ENCODE results near the gene OR6Y1. TPM values are rescaled to one million over a fixed set of nuclear protein-coding genes. Genes with fewer than 3 reads are reported as not detected.

Gene OR6Y1
- total and polyA plus RNA-seq, 2 experiments from 2014 or later, result not detected

- DNase-seq (ENCODE audit: low spot score) (no peak), ATAC-seq (no peak)
- Histone ChIP-seq H3F3A (replicated peaks; ENCODE audit: low read depth) (no peaks in the 10 kb centered on the region), H3K4me1 (ENCODE audit: insufficient read depth) (no peaks in the 10 kb centered on the region), H3K4me3 (no peak overlapping the region), H3K36me3 (ENCODE audit: insufficient read depth) (no peaks in the 10 kb centered on the region), H2AFZ (no peak overlapping the region), H3K4me2 (no peak overlapping the region), H3K27me3 (ENCODE audit: insufficient read depth) (no peaks in the 10 kb centered on the region), H4K20me1 (replicated peaks; ENCODE audit: insufficient read depth) (no peaks in the 10 kb centered on the region), H3K27ac (ENCODE audit: low read depth) (no peak overlapping the region), H3K79me2 (replicated peaks; ENCODE audit: insufficient read depth) (no peaks in the 10 kb centered on the region), H3K9me2 (ENCODE audit: insufficient read depth) (peaks cover 13% of the 10 kb centered on the region)
- Mint-ChIP-seq H3K27me3 (ENCODE audit: insufficient read depth, low read depth, poor library complexity) (no peaks in the 10 kb centered on the region), H3K4me3 (no peak overlapping the region), H3K27ac (no peak overlapping the region), H3K36me3 (ENCODE audit: low read depth) (no peaks in the 10 kb centered on the region), H3K4me1 (no peaks in the 10 kb centered on the region), H3K9me3 (no peaks in the 10 kb centered on the region; the same call in 2 of the 3 replicates)
- TF ChIP-seq ZNF114 (CRISPR knock-in tag; IDR thresholded peaks at IDR 0.05), result no peak
- no peak for TF ChIP-seq POLR2AphosphoS5 (IDR thresholded peaks at IDR 0.05; ENCODE audit: low read depth)
- no peak for TF ChIP-seq EZH2 (IDR thresholded peaks at IDR 0.05; ENCODE audit: low read depth, unreplicated experiment)
- TF ChIP-seq JUNB (IDR thresholded peaks at IDR 0.05; ENCODE audit: unreplicated experiment), result no peak
- no peak for TF ChIP-seq REST (IDR thresholded peaks at IDR 0.05; ENCODE audit: unreplicated experiment)
- no peak for TF ChIP-seq NANOG (IDR thresholded peaks at IDR 0.05; ENCODE audit: borderline replicate concordance)
- no peak for TF ChIP-seq ETS1 (IDR thresholded peaks at IDR 0.05)
- no peak for TF ChIP-seq ZNF462 (CRISPR knock-in tag; IDR thresholded peaks at IDR 0.05)
These were observed 6.7 kb downstream of the OR6Y1 start for GRCh38 chr1:158547533-158547932.

Measured in GM23338 (cell line).